CMK (cell line): ENCODE results near the gene ZNF33A.
A peak's percentile ranks its signal among the peaks of the same experiment; 100 is the strongest.
"Not testable (repeated sequence)": the region's sequence is repeated elsewhere in the genome, so short reads cannot be mapped to it uniquely, and the experiment has no call there.

Source experiments
- DNase-seq: peaks from one replicate; pipeline ENCODE4 v3.0.0-alpha.2; 2010; ENCODE audit warnings: low read depth

The ZNF33A gene

DNA sequence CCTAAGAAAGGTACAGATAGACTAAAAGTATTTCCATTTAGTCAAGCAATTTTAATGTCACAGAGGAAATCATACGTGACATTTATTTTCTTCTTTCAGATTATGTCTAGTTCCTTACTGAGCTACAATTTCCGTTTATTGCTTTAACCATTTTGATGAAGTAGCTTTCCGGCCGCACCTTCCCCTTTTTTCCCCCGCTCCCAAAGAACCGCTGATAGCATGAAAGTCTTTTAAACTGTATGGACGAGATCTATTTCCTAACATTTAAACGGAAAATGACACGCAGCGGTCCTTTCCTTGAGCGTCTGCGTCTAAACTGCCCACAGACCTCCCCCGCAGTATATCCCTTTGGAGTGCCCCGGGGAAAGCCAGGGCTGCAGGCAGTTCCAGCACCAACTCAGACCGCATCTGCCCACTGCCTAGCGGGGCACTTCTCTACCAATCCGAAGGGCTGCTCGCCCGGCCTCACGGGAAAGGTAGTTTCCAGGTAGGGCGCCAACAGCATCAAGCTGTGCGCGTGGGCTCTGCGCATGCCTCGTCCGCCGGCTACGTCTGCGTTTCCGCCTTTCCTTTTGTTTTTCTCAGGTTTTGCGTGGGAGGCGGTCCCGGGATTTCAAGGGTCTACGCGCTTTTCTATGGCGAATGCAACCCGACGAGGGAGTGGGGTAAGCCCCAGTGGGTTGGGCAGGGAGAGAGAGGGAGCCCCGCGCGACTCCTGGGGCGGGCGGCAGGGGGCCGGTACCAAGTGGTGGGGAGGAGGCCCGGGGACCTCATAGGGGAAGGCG, at the start of gene ZNF33A:
TSS of gene ZNF33A (plus strand) at position 557 of the 785 bp plus-strand sequence. CDS start 1,667 bp downstream, outside the sequence.
- DNase-seq = peak; percentile 82

DNA sequence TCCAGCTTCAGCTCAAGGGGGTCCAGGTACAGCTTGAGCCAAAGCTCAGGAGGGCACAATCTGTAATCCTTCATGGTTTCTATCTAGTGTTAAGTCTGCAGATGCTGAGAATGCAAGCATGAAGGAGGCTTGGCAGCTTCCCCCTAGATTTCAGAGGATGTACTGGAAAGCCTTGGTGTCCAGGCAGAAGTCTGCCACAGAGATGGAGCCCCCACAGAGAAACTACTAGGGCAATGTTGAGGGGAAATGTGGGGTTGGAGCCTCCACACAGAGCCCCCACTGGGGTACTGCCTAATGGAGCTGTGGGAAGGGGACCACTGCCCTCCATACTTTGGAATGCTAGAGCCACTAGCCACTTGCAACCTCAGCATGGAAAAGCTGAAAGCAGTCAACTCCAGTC, 45.5 kb upstream of the ZNF33A start:
- DNase-seq = no peak

- DNase-seq = no peak
Measured at GRCh38 chr10:37972396-37972795, 38.1 kb upstream of the ZNF33A start.

DNA sequence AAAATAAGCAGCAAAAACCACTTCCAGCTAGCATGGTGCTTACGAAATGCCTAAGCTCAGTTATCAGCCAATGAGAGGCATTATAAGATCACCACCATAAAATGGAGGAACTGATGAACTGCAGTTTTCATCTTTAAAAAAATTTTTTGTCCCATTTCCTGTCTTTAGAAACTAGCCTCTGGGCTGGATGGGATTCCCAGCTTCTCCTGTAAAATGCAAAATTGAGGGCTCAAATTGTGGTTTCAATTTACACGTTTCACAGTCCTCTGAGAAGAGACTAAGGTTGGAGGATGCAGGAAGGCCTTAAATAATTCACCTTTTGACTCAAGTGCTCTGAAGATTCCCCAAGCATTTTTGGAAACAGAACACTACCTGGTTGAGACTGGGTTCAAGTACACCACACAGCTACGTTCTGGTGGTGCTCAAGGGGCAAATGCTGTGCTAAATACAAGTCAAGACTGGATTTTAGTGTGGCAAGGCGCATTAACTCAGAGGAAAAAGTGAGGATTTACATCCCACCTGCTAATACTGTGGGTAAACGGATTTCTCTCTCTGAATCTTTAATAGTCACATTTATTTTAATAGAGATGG, 35.0 kb upstream of the ZNF33A start:
- DNase-seq = no peak

GRCh38 chr10:37976091-37976879, 34.2 kb upstream of the ZNF33A start, which contains the start of gene ZNF25:
TSS of gene ZNF25 (minus strand) at chr10:37976647. CDS start at chr10:37971722, 4,925 bp downstream.
- peak; percentile 97 for DNase-seq

GRCh38 chr10:37976880-37977203, 33.6 kb upstream of the ZNF33A start:
- DNase-seq = no peak

- no peak for DNase-seq
Measured at GRCh38 chr10:37991655-37992054, 18.8 kb upstream of the ZNF33A start.

GRCh38 chr10:37992083-37992482, 18.4 kb upstream of the ZNF33A start:
- DNase-seq = no peak

- not testable (repeated sequence) for DNase-seq
Measured at GRCh38 chr10:37998920-37999319, 11.6 kb upstream of the ZNF33A start.

- DNase-seq = not testable (repeated sequence)
Measured at GRCh38 chr10:38000474-38000873, 10.0 kb upstream of the ZNF33A start.

- DNase-seq = no peak
Measured at GRCh38 chr10:38003026-38003425, 7.4 kb upstream of the ZNF33A start.

- DNase-seq = peak; percentile 18
Measured at GRCh38 chr10:38003588-38003987, 6.9 kb upstream of the ZNF33A start.

DNA sequence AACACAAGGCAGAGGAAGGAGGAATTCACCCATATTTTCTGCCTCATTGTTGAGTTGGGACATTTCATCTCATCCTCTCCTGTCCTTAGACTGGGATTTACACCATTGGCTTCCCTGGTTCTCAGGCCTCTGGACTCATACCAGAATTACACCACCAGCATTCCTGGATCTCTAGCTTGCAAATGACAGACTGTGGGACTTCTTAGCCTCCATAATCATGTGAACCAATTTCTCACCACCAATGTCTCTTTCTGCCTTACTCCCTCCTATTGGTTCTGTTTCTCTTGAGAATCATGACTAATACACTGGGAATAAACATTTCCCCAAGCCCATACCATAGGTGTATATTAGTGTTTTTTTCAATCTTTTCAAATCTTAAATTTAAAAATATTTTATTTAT, 2.9 kb upstream of the ZNF33A start:
- DNase-seq = no peak

DNA sequence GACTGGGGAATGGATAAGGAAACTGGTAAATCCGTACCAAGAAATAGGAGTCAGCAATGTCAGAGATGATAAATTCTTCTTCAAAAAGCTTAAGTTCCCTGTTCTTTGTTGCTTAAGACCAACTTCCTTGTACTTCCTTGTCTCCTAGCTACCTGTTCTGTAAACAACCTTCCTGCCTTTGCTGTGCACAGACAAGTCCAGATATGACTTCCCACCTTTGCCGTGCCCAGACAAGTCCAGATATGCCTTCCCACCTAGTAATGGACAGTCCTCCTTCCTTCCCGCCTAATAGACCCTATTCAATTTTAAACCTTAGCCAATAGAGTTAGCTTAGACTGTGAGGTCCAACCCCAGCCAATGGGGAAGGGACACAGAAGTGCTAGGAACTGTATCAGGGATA, 2.5 kb upstream of the ZNF33A start:
- DNase-seq = no peak

- DNase-seq = no peak
Measured at GRCh38 chr10:38016354-38016753, 5.9 kb downstream of the ZNF33A start.

- DNase-seq = not testable (repeated sequence)
Measured at GRCh38 chr10:38019124-38019523, 8.6 kb downstream of the ZNF33A start.

GRCh38 chr10:38025283-38025682, 14.8 kb downstream of the ZNF33A start:
- no peak for DNase-seq

DNA sequence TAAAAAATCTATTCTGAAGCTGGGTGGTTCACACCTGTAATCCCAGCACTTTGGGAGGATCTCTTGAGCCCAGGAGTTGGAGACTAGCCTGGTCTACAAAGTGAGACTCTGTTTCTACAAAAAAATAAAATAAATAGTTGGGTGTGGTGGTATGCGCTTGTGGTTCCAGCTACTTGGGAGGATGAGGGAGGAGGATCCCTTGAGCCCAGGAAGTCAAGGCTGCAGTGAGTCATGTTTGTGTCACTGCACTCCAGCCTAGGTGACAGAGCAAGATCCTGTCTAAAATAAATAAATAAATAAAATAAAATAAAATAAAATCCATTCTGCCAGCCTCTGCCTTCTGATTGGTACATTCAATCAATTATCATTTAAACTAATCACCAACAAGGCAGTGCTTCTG, 17.5 kb downstream of the ZNF33A start:
- no peak for DNase-seq

- DNase-seq = no peak
Measured at GRCh38 chr10:38032886-38033285, 22.4 kb downstream of the ZNF33A start.

DNA sequence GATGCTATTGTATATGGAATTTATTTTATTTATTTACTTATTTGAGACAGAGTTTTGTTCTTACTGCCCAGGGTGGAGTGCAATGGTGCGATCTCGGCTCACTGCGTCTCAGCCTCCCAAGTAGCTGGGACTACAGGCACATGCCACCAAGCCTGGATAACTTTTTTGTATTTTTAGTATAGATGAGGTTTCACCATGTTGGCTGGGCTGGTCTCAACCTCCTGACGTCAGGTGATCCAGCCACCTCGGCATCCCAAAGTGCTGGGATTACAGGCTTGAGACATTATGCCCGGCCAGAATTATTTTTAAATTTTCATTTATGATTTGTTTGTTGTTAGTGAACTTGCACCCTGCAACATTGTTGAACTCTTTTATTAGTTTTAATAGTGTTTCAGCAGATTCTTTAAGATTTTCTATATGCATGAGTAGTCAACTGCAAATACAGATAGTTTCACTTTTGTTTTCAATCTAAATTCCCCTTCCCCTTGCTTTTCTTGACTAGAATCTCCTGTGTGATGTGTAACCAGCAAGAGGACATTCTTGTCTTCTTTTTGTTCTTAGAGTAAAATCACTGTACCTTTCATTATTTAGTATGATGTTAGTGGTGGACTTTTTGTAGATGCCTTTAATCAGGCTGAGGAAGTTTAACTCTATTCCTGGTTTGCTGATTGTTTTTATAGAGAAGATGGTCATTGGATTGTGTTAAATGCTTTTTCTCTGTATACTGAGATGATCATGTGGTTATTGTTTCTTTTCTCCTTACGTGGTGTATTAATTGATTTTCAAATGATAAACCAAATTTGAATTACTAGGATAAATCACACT, 27.8 kb downstream of the ZNF33A start:
- DNase-seq = no peak

DNA sequence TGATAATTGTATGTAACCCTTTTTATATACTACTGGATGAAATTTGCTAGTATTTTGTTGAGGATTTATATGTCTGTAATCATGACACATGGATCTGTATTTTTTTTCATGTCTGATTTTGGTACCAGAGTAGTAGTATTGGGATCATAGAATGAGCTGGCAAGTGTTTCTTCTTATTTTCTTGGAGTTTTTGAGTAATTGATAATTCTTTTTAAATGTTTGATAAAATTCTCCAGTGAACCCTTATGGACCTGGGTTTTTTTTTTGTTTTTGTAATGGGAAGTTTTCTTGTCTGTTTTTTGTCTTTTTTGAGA, 28.4 kb downstream of the ZNF33A start:
- DNase-seq = no peak

DNA sequence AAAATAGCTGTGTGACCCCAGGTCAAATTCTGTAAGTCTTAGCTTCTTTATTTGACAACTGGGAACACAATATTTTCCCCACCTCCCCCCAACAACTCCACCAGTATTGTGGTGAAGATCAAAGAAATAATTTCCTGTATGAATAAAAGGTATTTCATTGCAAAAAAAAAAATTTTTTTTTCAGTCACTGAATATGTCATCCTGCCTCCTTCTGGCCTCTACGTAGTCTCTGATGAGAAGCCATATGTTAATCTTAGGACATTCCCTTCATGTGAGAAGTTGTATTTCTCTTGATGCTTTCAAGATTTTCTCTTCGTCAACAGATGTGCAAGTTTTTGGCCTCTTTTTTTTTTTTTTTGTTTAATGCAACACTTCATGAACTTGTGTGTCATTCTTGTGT, 33.0 kb downstream of the ZNF33A start:
- DNase-seq = no peak
